Measurements from ENCODE around the gene CD6.

GRCh38 chr11:61048368-61049062 lies 77.0 kb downstream of the CD6 start:
- TF ChIP-seq CTCF (IDR thresholded peaks at IDR 0.05) (no peak), POLR2A (IDR thresholded peaks at IDR 0.05) (no peak)
